ENCODE results near the gene TMEM167B. TPM values are rescaled to one million over a fixed set of nuclear protein-coding genes. Genes with fewer than 3 reads are reported as not detected.
A peak's percentile ranks its signal among the peaks of the same experiment; 100 is the strongest.

TMEM167B gene
- 21.4 TPM for total RNA-seq (2021; ENCODE audit: unreplicated experiment)
- polyA plus RNA-seq (2012) = 12.7 and 14.2 TPM in 2 replicates
- Bru-seq, nascent RNA = percentile 79 among the genes with signal in this experiment
- percentile 92 among the genes with signal in this experiment for BruChase-seq, experiment 1, labeled RNA remaining after a 6-hour chase
- BruChase-seq, experiment 2, labeled RNA remaining after a 2-hour chase = percentile 95 among the genes with signal in this experiment
- long read RNA-seq, transcript TMEM167B-201 (3 exons, 3,730 nt) = major isoform, 11 of 13 reads
- long read RNA-seq, partial matches to known transcripts = 1 of 13 reads
- long read RNA-seq, other reads (novel, unspliced or antisense) = 1 of 13 reads

GRCh38 chr1:109090196-109091077 is at the start of gene TMEM167B:
Gene TMEM167B, plus strand, starts transcription at chr1:109090764. Its CDS starts 109 bp downstream, at chr1:109090873.
- TF ChIP-seq POLR2AphosphoS5 (IDR thresholded peaks at IDR 0.05; ENCODE audit: low read depth, low read length) (peak; percentile 85), ZFX (IDR thresholded peaks at IDR 0.05) (peak; percentile 28; the same call in 1 of the 2 replicates), YY1 (IDR thresholded peaks at IDR 0.05; ENCODE audit: extremely low read depth, insufficient replicate concordance, low read depth, low read length) (peak; percentile 88), ZNF274 (IDR thresholded peaks at IDR 0.05; ENCODE audit: low read depth, low read length) (no peak), SRF (IDR thresholded peaks at IDR 0.05; ENCODE audit: low read depth) (peak; percentile 98), SIN3A (IDR thresholded peaks at IDR 0.05; ENCODE audit: low read depth) (peak; percentile 83; the same call in 1 of the 2 replicates), ELF1 (IDR thresholded peaks at IDR 0.05; ENCODE audit: borderline replicate concordance, low read depth) (peak; percentile 47; the same call in 1 of the 2 replicates), CTCF (IDR thresholded peaks at IDR 0.05 in 2 of 3, conservative IDR thresholded peaks at IDR 0.05 in 1 of 3; ENCODE audit: borderline replicate concordance in 1 of 3, insufficient read depth in 1 of 3, low read depth in 2 of 3, low read length in 2 of 3) (no peak), SP1 (IDR thresholded peaks at IDR 0.05; ENCODE audit: low read depth) (peak; percentile 86), MAX (IDR thresholded peaks at IDR 0.05) (peak; percentile 93), ZBTB33 (IDR thresholded peaks at IDR 0.05; ENCODE audit: extremely low read depth, insufficient replicate concordance, low read length) (peak; percentile 28), POLR2A (IDR thresholded peaks at IDR 0.05; ENCODE audit: borderline replicate concordance, extremely low read depth, insufficient read depth, insufficient read length) (peak; percentile 36), CBX3 (IDR thresholded peaks at IDR 0.05; ENCODE audit: low read depth) (peak; percentile 79), EZH2 (IDR thresholded peaks at IDR 0.05) (no peak)
- Histone ChIP-seq H3K9me2 (ENCODE audit: insufficient read depth) (no peaks in the 10 kb centered on the region), H3K79me2 (ENCODE audit: insufficient read depth, low read length) (peaks cover 24% of the 10 kb centered on the region), H4K20me1 (ENCODE audit: insufficient read depth) (no peaks in the 10 kb centered on the region), H3K36me3 (ENCODE audit: control insufficient read depth in 1 of 2, insufficient read depth in 2 of 2, low read length in 2 of 2) (peaks cover 0 to 7% of the 10 kb centered on the region in 2 experiments; a peak in 1 of 4 replicates), H2AFZ (ENCODE audit: low read depth, low read length, poor library complexity, severe bottlenecking) (peak within 1 kb of the TSS; percentile 75), H3K27me3 (ENCODE audit: insufficient read depth, low read length) (no peaks in the 10 kb centered on the region), H3K9ac (ENCODE audit: low read length) (peak within 1 kb of the TSS; percentile 71), H3K4me2 (ENCODE audit: low read length) (peak within 1 kb of the TSS; percentile 87), H3K9me3 (ENCODE audit: control insufficient read depth in 1 of 2, insufficient read depth in 1 of 2, low read depth in 1 of 2, low read length in 2 of 2) (no peaks in the 10 kb centered on the region), H3K27ac (ENCODE audit: low read depth, low read length) (peak within 1 kb of the TSS; percentile 65), H3K4me1 (ENCODE audit: control insufficient read depth in 1 of 2, insufficient read depth in 2 of 2, low read length in 2 of 2) (peaks cover 5 to 27% of the 10 kb centered on the region in 2 experiments; a peak in 3 of 4 replicates), H3K4me3 (replicated peaks in 1 of 2; ENCODE audit: low read depth in 1 of 2, low read length in 2 of 2) (peak within 1 kb of the TSS; percentile 81 to 87)
- BruUV-seq (replicated peaks) = TSS peak; percentile 92
- POLR2A ChIA-PET = interaction anchor here (1.8 to 2.1 kb wide), 2 partner anchors 9 to 15 kb away, joined by 7 to 18 read pairs; partner anchors contain the start of gene TAF13
- RAD21 ChIA-PET (ENCODE audit: low non-redundant PET in 1 of 2, low total read pairs in 2 of 2, uncharacterized antibody in 2 of 2, unreplicated experiment in 2 of 2) = no interaction called here
- CTCF ChIA-PET = interaction anchor here (0.7 to 2.5 kb wide), 3 partner anchors 10 to 22 kb away, joined by 3 to 21 read pairs (median 3); partner anchors contain the start of gene TAF13
- ATAC-seq (peak; percentile 91), DNase-seq (ENCODE audit: low read depth, low spot score) (peak; percentile 84)
- intact Hi-C loops (cut with micrococcal nuclease) = no loop called here
